Neural cell (in vitro differentiated cells): ENCODE results near the gene IQGAP1. TPM values are rescaled to one million over a fixed set of nuclear protein-coding genes. Genes with fewer than 3 reads are reported as not detected.

Source experiments
- H2AFZ ChIP-seq: fragments of 200-600, 300-800 bp; sonication (generic), shearing (Covaris generic); 2 replicates; pipeline ENCODE4 v1.6.0; 2014; ENCODE audit warnings: low read depth, mild to moderate bottlenecking, antibody characterized with exemption, low read length, moderate library complexity
- H3F3A ChIP-seq: fragments of 200-600 bp; shearing (Covaris generic); 2 replicates; pipeline ENCODE4 v1.6.1; 2016; ENCODE audit warnings: mild to moderate bottlenecking, moderate library complexity, mixed read lengths, antibody characterized with exemption, low read length; ENCODE audit not compliant: insufficient read depth, poor library complexity, severe bottlenecking
- H3K27ac ChIP-seq: fragments of 200-600, 300-800 bp; sonication (generic), shearing (Covaris generic); 2 replicates; pipeline ENCODE4 v1.5.1; 2014; ENCODE audit warnings: mild to moderate bottlenecking, low read length, moderate library complexity
- H3K27me3 ChIP-seq: fragments of 300-800, 200-600 bp; sonication (generic), shearing (Covaris generic); 2 replicates; pipeline ENCODE4 v1.6.0; 2014; ENCODE audit warnings: mild to moderate bottlenecking, low read depth, low read length, moderate library complexity; ENCODE audit not compliant: insufficient read depth
- H3K36me3 ChIP-seq: fragments of 300-800, 200-600 bp; sonication (generic), shearing (Covaris generic); 2 replicates; pipeline ENCODE4 v1.5.1; 2014; ENCODE audit warnings: mild to moderate bottlenecking, antibody characterized with exemption, low read length, moderate library complexity; ENCODE audit not compliant: insufficient read depth
- H3K4me2 ChIP-seq: fragments of 300-800, 200-600 bp; sonication (generic), shearing (Covaris generic); 2 replicates; pipeline ENCODE4 v1.6.0; 2014; ENCODE audit warnings: mild to moderate bottlenecking, low read length
- H3K4me3 ChIP-seq: fragments of 300-800, 200-600 bp; sonication (generic), shearing (Covaris generic); 2 replicates; pipeline ENCODE4 v1.5.1; 2014; ENCODE audit warnings: mild to moderate bottlenecking, low read length, moderate library complexity
- H3K79me2 ChIP-seq: fragments of 200-600 bp; shearing (Covaris generic); replicated peaks from 2 replicates; pipeline ENCODE4 v1.6.0; 2014; ENCODE audit warnings: mild to moderate bottlenecking, low read length, moderate library complexity; ENCODE audit not compliant: insufficient read depth
- H3K9ac ChIP-seq: fragments of 300-800, 200-600 bp; sonication (generic), shearing (Covaris generic); 2 replicates; pipeline ENCODE4 v1.6.1; 2016; ENCODE audit warnings: mild to moderate bottlenecking, low read length, mixed read lengths
- H3K9me2 ChIP-seq: fragments of 200-600 bp; shearing (Covaris generic); 2 replicates; pipeline ENCODE4 v1.6.1; 2016; ENCODE audit warnings: mild to moderate bottlenecking, low read length, mixed read lengths; ENCODE audit not compliant: insufficient read depth
- H3K9me3 ChIP-seq: fragments of 200-600, 300-800 bp; sonication (generic), shearing (Covaris generic); 2 replicates; pipeline ENCODE4 v1.6.1; 2016; ENCODE audit warnings: mild to moderate bottlenecking, mixed run types, low read length, moderate library complexity, mixed read lengths
- H4K20me1 ChIP-seq: fragments of 200-600 bp; shearing (Covaris generic); 2 replicates; pipeline ENCODE4 v1.6.1; 2016; ENCODE audit warnings: mild to moderate bottlenecking, mixed run types; ENCODE audit not compliant: insufficient read depth
- EP300 ChIP-seq: fragments of 450-650 bp; conservative IDR thresholded peaks from 2 replicates; pipeline ENCODE4 v1.6.1; 2014; ENCODE audit warnings: antibody characterized with exemption, mild to moderate bottlenecking, moderate library complexity; ENCODE audit not compliant: poor library complexity, severe bottlenecking
- EZH2 ChIP-seq: fragments of 200-600, 300-800 bp; shearing (Covaris generic), sonication (generic); IDR thresholded peaks from 2 replicates; pipeline ENCODE4 v1.6.1; 2014; ENCODE audit warnings: antibody characterized with exemption, low read length, borderline replicate concordance, mild to moderate bottlenecking; ENCODE audit not compliant: insufficient read depth, poor library complexity, severe bottlenecking
- MXI1 ChIP-seq: fragments of 450-650 bp; conservative IDR thresholded peaks from 2 replicates; pipeline ENCODE4 v1.6.1; 2014; ENCODE audit warnings: antibody characterized with exemption, mild to moderate bottlenecking; ENCODE audit not compliant: poor library complexity, severe bottlenecking
- POLR2AphosphoS5 ChIP-seq: IDR thresholded peaks from 2 replicates; pipeline ENCODE4 v1.6.1; 2012
- RAD21 ChIP-seq: fragments of 450-650 bp; conservative IDR thresholded peaks from 2 replicates; pipeline ENCODE4 v1.6.1; 2014; ENCODE audit warnings: antibody characterized with exemption, mild to moderate bottlenecking, moderate library complexity
- SMC3 ChIP-seq: fragments of 450-650 bp; conservative IDR thresholded peaks from 2 replicates; pipeline ENCODE4 v1.6.1; 2014; ENCODE audit warnings: antibody characterized with exemption, mild to moderate bottlenecking, moderate library complexity; ENCODE audit not compliant: poor library complexity
- TAF1 ChIP-seq: IDR thresholded peaks from 2 replicates; pipeline ENCODE4 v1.6.1; 2012; ENCODE audit warnings: low read depth
- polyA plus RNA-seq: library from polyadenylated mRNA; depleted of rRNA; stranded (reverse); fragments of >200 nt; gene quantifications from 2 replicates; pipeline ENCODE4 v1.2.3, GENCODE V29; 2014
- TF ChIP-seq, protein P1 (sequence below): IDR thresholded peaks from 2 replicates; pipeline ENCODE4 v1.6.1; 2012; ENCODE audit warnings: borderline replicate concordance
- TF ChIP-seq, protein P2 (sequence below): fragments of 450-650 bp; IDR thresholded peaks from 2 replicates; pipeline ENCODE4 v1.5.1; 2014; ENCODE audit warnings: antibody characterized with exemption, mild to moderate bottlenecking, moderate library complexity; ENCODE audit not compliant: poor library complexity, severe bottlenecking

Gene IQGAP1
- polyA plus RNA-seq, 1 donor from 2014 or later: 16.6 TPM

DNA sequence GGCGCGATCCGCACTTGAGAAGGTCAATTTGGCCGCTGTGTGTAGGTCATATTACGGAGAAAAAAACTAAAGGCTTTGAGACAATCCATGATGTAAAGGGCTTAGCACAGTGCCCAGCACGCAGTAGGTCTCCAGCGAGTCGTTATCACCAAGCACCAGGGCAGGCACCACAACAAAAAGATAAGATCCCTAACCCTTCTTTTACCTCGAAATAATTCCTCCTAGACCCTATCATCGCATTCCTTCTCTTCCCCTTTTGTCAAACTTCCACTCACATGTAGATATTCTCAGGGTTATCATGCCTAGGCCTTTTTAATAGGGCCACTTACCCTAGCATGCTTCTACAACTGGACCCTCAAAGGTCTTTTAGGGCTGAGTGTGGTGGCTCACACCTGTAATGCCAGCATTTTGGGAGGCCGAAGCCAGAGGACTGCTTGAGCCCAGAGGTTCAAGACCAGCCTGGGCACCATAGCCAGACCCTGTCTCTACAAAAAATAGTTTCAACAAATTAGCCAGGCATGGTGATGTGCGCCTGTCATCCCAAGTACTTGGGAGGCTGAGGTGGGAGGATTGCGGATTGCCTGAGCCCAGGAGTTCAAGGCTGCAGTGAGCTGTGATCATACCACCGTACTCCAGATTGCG lies 22.5 kb upstream of the IQGAP1 start:
- H3K9me3 ChIP-seq: no peaks in the 10 kb centered on the region
- no peaks in the 10 kb centered on the region for H3K9me2 ChIP-seq
- no peak overlapping the region for H2AFZ ChIP-seq
- TF ChIP-seq EZH2: no peak
- TF ChIP-seq, protein P1, sequence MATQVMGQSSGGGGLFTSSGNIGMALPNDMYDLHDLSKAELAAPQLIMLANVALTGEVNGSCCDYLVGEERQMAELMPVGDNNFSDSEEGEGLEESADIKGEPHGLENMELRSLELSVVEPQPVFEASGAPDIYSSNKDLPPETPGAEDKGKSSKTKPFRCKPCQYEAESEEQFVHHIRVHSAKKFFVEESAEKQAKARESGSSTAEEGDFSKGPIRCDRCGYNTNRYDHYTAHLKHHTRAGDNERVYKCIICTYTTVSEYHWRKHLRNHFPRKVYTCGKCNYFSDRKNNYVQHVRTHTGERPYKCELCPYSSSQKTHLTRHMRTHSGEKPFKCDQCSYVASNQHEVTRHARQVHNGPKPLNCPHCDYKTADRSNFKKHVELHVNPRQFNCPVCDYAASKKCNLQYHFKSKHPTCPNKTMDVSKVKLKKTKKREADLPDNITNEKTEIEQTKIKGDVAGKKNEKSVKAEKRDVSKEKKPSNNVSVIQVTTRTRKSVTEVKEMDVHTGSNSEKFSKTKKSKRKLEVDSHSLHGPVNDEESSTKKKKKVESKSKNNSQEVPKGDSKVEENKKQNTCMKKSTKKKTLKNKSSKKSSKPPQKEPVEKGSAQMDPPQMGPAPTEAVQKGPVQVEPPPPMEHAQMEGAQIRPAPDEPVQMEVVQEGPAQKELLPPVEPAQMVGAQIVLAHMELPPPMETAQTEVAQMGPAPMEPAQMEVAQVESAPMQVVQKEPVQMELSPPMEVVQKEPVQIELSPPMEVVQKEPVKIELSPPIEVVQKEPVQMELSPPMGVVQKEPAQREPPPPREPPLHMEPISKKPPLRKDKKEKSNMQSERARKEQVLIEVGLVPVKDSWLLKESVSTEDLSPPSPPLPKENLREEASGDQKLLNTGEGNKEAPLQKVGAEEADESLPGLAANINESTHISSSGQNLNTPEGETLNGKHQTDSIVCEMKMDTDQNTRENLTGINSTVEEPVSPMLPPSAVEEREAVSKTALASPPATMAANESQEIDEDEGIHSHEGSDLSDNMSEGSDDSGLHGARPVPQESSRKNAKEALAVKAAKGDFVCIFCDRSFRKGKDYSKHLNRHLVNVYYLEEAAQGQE: no peak
- no peak for TF ChIP-seq TAF1
- TF ChIP-seq POLR2AphosphoS5: no peak
- TF ChIP-seq EP300: no peak
- TF ChIP-seq MXI1: no peak
- TF ChIP-seq RAD21: no peak
- TF ChIP-seq, protein P2, sequence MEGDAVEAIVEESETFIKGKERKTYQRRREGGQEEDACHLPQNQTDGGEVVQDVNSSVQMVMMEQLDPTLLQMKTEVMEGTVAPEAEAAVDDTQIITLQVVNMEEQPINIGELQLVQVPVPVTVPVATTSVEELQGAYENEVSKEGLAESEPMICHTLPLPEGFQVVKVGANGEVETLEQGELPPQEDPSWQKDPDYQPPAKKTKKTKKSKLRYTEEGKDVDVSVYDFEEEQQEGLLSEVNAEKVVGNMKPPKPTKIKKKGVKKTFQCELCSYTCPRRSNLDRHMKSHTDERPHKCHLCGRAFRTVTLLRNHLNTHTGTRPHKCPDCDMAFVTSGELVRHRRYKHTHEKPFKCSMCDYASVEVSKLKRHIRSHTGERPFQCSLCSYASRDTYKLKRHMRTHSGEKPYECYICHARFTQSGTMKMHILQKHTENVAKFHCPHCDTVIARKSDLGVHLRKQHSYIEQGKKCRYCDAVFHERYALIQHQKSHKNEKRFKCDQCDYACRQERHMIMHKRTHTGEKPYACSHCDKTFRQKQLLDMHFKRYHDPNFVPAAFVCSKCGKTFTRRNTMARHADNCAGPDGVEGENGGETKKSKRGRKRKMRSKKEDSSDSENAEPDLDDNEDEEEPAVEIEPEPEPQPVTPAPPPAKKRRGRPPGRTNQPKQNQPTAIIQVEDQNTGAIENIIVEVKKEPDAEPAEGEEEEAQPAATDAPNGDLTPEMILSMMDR: no peak
- no peak for TF ChIP-seq SMC3
- H4K20me1 ChIP-seq: no peaks in the 10 kb centered on the region
- H3K9ac ChIP-seq: no peak overlapping the region
- H3K27ac ChIP-seq: no peak overlapping the region
- no peaks in the 10 kb centered on the region for H3K36me3 ChIP-seq
- no peaks in the 10 kb centered on the region for H3K79me2 ChIP-seq
- H3F3A ChIP-seq: no peaks in the 10 kb centered on the region
- no peak overlapping the region for H3K4me3 ChIP-seq
- no peaks in the 10 kb centered on the region for H3K27me3 ChIP-seq
- H3K4me2 ChIP-seq: no peak overlapping the region

DNA sequence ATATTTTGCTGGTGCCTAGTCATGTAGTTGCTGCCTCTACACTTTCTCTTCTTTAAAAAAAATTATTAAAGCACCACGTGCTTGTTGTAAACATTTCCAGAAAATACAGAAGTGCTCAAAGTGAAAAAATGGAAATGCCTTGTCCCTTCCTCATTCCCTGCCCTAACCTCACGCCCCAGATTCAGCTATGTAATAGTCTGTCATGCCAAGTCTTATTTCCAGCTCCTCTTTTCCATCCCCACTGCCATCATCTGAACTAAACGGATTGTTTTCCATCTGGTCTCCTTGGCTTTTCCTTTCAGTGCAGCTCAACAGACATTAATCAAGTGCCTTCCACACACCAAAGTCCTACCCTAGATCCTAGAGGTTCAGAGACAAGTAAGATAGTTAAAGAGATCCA lies 20.5 kb upstream of the IQGAP1 start:
- no peaks in the 10 kb centered on the region for H3K79me2 ChIP-seq
- no peaks in the 10 kb centered on the region for H3F3A ChIP-seq
- no peaks in the 10 kb centered on the region for H3K36me3 ChIP-seq
- no peak overlapping the region for H3K4me2 ChIP-seq
- TF ChIP-seq RAD21: no peak
- H3K27ac ChIP-seq: no peak overlapping the region
- no peaks in the 10 kb centered on the region for H4K20me1 ChIP-seq
- no peak overlapping the region for H3K4me3 ChIP-seq
- no peak overlapping the region for H3K9ac ChIP-seq
- no peak overlapping the region for H2AFZ ChIP-seq
- H3K27me3 ChIP-seq: no peaks in the 10 kb centered on the region
- no peaks in the 10 kb centered on the region for H3K9me2 ChIP-seq
- no peaks in the 10 kb centered on the region for H3K9me3 ChIP-seq

DNA sequence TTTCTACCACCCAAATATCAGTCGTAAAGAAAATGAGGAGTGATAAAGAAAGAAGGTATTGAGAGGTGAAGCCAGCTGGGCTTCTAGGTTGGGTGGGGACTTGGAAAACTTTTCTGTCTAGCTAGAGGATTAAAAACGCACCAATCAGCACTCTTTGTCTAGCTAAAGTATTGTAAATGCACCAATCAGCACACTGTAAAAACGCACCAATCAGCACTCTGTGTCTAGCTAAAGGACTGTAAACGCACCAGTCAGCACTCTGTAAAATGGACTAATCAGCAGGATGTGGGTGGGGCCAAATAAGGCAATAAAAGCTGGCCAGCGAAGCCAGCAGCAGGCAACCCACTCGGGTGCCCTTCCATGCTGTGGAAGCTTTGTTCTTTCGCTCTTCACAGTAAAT lies 13.0 kb upstream of the IQGAP1 start:
- Histone ChIP-seq H3K9ac (no peak overlapping the region), H3K79me2 (no peaks in the 10 kb centered on the region), H3K9me2 (no peaks in the 10 kb centered on the region), H3K4me2 (no peak overlapping the region), H3F3A (no peaks in the 10 kb centered on the region), H4K20me1 (no peaks in the 10 kb centered on the region), H2AFZ (no peak overlapping the region), H3K9me3 (no peaks in the 10 kb centered on the region), H3K4me3 (no peak overlapping the region), H3K27ac (no peak overlapping the region), H3K27me3 (no peaks in the 10 kb centered on the region), H3K36me3 (no peaks in the 10 kb centered on the region)
- TF ChIP-seq MXI1: no peak
